H1 (cell line): ENCODE data around the gene PTPRG. TPM values are rescaled to one million over a fixed set of nuclear protein-coding genes. Genes with fewer than 3 reads are reported as not detected.

Source experiments
- CTCF ChIA-PET: fragments of 300-600 bp; sonication (Branson Sonifier 250); formaldehyde crosslinking; loops from one replicate; lab custom pipeline; 2021; ENCODE audit not compliant: partially characterized antibody; lab: Charles Lee
- POLR2A ChIA-PET: fragments of 300-600 bp; sonication (Branson Sonifier 250); formaldehyde crosslinking; loops from one replicate; lab custom pipeline; 2021; ENCODE audit warnings: inconsistent platforms; ENCODE audit not compliant: partially characterized antibody; lab: Charles Lee
- DNase-seq, 2 experiments: peaks; one replicate each; pipeline versions ENCODE4 v3.0.0 to v3.0.0-alpha.2; 2010 to 2022; ENCODE audit warnings: low spot score in 2 of 2, low read depth in 1 of 2, mixed read lengths in 1 of 2
- FAIRE-seq: peaks from 2 replicates; lab custom pipeline; 2011; peaks lifted over from hg19 to GRCh38; lab: Jason Lieb, UNC
- H2AFZ ChIP-seq: 2 replicates; pipeline ENCODE4 v1.8.1; 2012; ENCODE audit warnings: low read length, inconsistent platforms
- H2AK5ac ChIP-seq: 2 replicates; pipeline ENCODE4 v1.6.1; 2013; ENCODE audit warnings: low read depth, low read length
- H2BK120ac ChIP-seq: replicated peaks from 2 replicates; pipeline ENCODE3; 2013; ENCODE audit warnings: low read depth, low read length, inconsistent platforms
- H2BK12ac ChIP-seq: 2 replicates; pipeline ENCODE4 v1.6.1; 2013; ENCODE audit warnings: low read depth, low read length
- H2BK15ac ChIP-seq: 2 replicates; pipeline ENCODE4 v1.6.1; 2013; ENCODE audit warnings: low read length
- H2BK20ac ChIP-seq: 2 replicates; pipeline ENCODE4 v1.6.1; 2013; ENCODE audit warnings: low read length
- H2BK5ac ChIP-seq: 2 replicates; pipeline ENCODE4 v1.6.1; 2013; ENCODE audit warnings: low read depth, low read length
- H3K14ac ChIP-seq: 2 replicates; pipeline ENCODE4 v1.6.1; 2013; ENCODE audit warnings: inconsistent platforms; ENCODE audit not compliant: insufficient read length
- H3K18ac ChIP-seq: 2 replicates; pipeline ENCODE4 v1.6.1; 2013; ENCODE audit warnings: low read length; ENCODE audit errors: extremely low read depth
- H3K23ac ChIP-seq: 2 replicates; pipeline ENCODE4 v1.6.1; 2013; ENCODE audit warnings: inconsistent platforms; ENCODE audit not compliant: insufficient read length
- H3K23me2 ChIP-seq: 2 replicates; pipeline ENCODE4 v1.6.1; 2013; ENCODE audit warnings: low read depth, low read length
- H3K27ac ChIP-seq: 2 replicates; pipeline ENCODE4 v1.6.1; 2011; ENCODE audit warnings: low read depth, low read length, inconsistent platforms
- H3K27me3 ChIP-seq, 4 experiments: replicated peaks in 1 of 4; 1 replicate in 1 of 4; 2 replicates in 3 of 4; pipeline versions ENCODE4 v1.6.1 to v1.8.1; 2011 to 2013; ENCODE audit warnings: low read length in 3 of 4, mild to moderate bottlenecking in 3 of 4, inconsistent platforms in 2 of 4, mixed read lengths in 2 of 4, moderate library complexity in 1 of 4; ENCODE audit not compliant: control insufficient read depth in 3 of 4, insufficient read depth in 3 of 4; ENCODE audit errors: extremely low read depth in 1 of 4
- H3K36me3 ChIP-seq, 4 experiments: 2 replicates each; pipeline versions ENCODE4 v1.6.1 to v1.8.1; 2011 to 2013; ENCODE audit warnings: mild to moderate bottlenecking in 4 of 4, low read length in 3 of 4, moderate library complexity in 2 of 4, control low read depth in 1 of 4, inconsistent platforms in 1 of 4; ENCODE audit not compliant: insufficient read depth in 4 of 4, control insufficient read depth in 2 of 4
- H3K4ac ChIP-seq: replicated peaks from 2 replicates; pipeline ENCODE3; 2013; ENCODE audit warnings: low read length, low read depth, mixed read lengths, inconsistent platforms; ENCODE audit not compliant: insufficient read length
- H3K4me1 ChIP-seq, 4 experiments: replicated peaks in 1 of 4; 1 replicate in 1 of 4; 2 replicates in 3 of 4; pipeline versions ENCODE4 v1.6.1 to v1.8.1; 2011 to 2013; ENCODE audit warnings: low read length in 3 of 4, inconsistent platforms in 2 of 4, mixed read lengths in 1 of 4; ENCODE audit not compliant: insufficient read depth in 4 of 4, control insufficient read depth in 3 of 4
- H3K4me2 ChIP-seq, 2 experiments: 2 replicates each; pipeline versions ENCODE4 v1.6.1 to v1.8.1; 2011 to 2013; ENCODE audit warnings: low read depth in 2 of 2, low read length in 2 of 2, control low read depth in 1 of 2, inconsistent platforms in 1 of 2, mild to moderate bottlenecking in 1 of 2; ENCODE audit not compliant: insufficient read depth in 1 of 2
- H3K4me3 ChIP-seq, 4 experiments: fragments of 200-600, 300-600 bp in 1 of 4; sonication (generic), shearing (Covaris generic), sonication (Bioruptor Twin) in 1 of 4; 2 replicates each; pipeline versions ENCODE4 v1.5.1 to v1.8.1; 2011 to 2016; ENCODE audit warnings: low read length in 4 of 4, low read depth in 3 of 4, control low read depth in 2 of 4, inconsistent platforms in 2 of 4, mild to moderate bottlenecking in 2 of 4, mixed read lengths in 1 of 4, moderate library complexity in 1 of 4; ENCODE audit not compliant: insufficient read depth in 2 of 4; ENCODE audit errors: extremely low read depth in 1 of 4
- H3K56ac ChIP-seq: replicated peaks from 2 replicates; pipeline ENCODE3; 2013; ENCODE audit warnings: low read depth, mild to moderate bottlenecking, mixed read lengths, low read length, inconsistent platforms; ENCODE audit not compliant: insufficient read length
- H3K79me1 ChIP-seq: 2 replicates; pipeline ENCODE4 v1.6.1; 2013; ENCODE audit warnings: low read depth, low read length, control low read depth
- H3K79me2 ChIP-seq, 2 experiments: 2 replicates each; pipeline versions ENCODE4 v1.6.1 to v1.8.1; 2012 to 2013; ENCODE audit warnings: low read length in 2 of 2, mild to moderate bottlenecking in 2 of 2, inconsistent platforms in 1 of 2; ENCODE audit not compliant: insufficient read depth in 2 of 2, control insufficient read depth in 1 of 2
- H3K9ac ChIP-seq, 4 experiments: replicated peaks in 1 of 4; 1 replicate in 1 of 4; 2 replicates in 3 of 4; pipeline versions ENCODE4 v1.6.1 to v1.8.1; 2011 to 2013; ENCODE audit warnings: low read depth in 3 of 4, low read length in 3 of 4, control low read depth in 2 of 4, mild to moderate bottlenecking in 2 of 4, moderate library complexity in 2 of 4, inconsistent platforms in 1 of 4; ENCODE audit errors: extremely low read depth in 1 of 4
- H3K9me3 ChIP-seq, 2 experiments: 2 replicates each; pipeline versions ENCODE4 v1.6.1 to v1.8.1; 2012 to 2013; ENCODE audit warnings: mild to moderate bottlenecking in 2 of 2, moderate library complexity in 2 of 2, control low read depth in 1 of 2, inconsistent platforms in 1 of 2, low read depth in 1 of 2, low read length in 1 of 2, mixed read lengths in 1 of 2; ENCODE audit not compliant: insufficient read depth in 2 of 2
- H4K20me1 ChIP-seq, 2 experiments: replicated peaks in 1 of 2; 2 replicates each; pipeline versions ENCODE3 to v1.8.1; 2011 to 2013; ENCODE audit warnings: inconsistent platforms in 2 of 2, low read length in 2 of 2, mild to moderate bottlenecking in 1 of 2; ENCODE audit not compliant: insufficient read depth in 2 of 2, control insufficient read depth in 1 of 2
- H4K5ac ChIP-seq: 2 replicates; pipeline ENCODE4 v1.6.1; 2013; ENCODE audit warnings: low read length, low read depth, mixed read lengths, inconsistent platforms; ENCODE audit not compliant: insufficient read length
- H4K8ac ChIP-seq: 2 replicates; pipeline ENCODE4 v1.8.0; 2013; ENCODE audit warnings: mild to moderate bottlenecking, moderate library complexity, low read length, inconsistent platforms; ENCODE audit not compliant: insufficient read depth; ENCODE audit errors: extremely low read depth
- H4K91ac ChIP-seq: replicated peaks from 2 replicates; pipeline ENCODE3; 2013; ENCODE audit warnings: low read length, mixed read lengths, inconsistent platforms; ENCODE audit not compliant: insufficient read length
- CTBP2 ChIP-seq: IDR thresholded peaks from 2 replicates; pipeline ENCODE4 v1.7.0; 2011; ENCODE audit warnings: borderline replicate concordance, mild to moderate bottlenecking, moderate library complexity, mixed read lengths, low read length; ENCODE audit not compliant: insufficient read depth, insufficient read length
- WGBS, 2 experiments: shearing (Covaris generic) in 1 of 2; methylation state at CpG; one replicate each; pipeline versions ENCODE4 v1.1.6 to v1.1.7; 2013 to 2015; ENCODE audit warnings: low lambda C conversion rate in 2 of 2, mixed read lengths in 2 of 2, inconsistent platforms in 1 of 2, low coverage in 1 of 2, missing lambda C conversion rate in 1 of 2; ENCODE audit not compliant: insufficient replicate concordance in 2 of 2, insufficient coverage in 1 of 2, insufficient read length in 1 of 2; ENCODE audit errors: extremely low coverage in 1 of 2, missing lambda C conversion rate in 1 of 2; 5-methylcytosine and 5-hydroxymethylcytosine counted together
- polyA plus RNA-seq, 7 experiments: library from polyadenylated mRNA; depleted of rRNA in 3 of 7; stranded (reverse) in 5 of 7; unstranded in 2 of 7; fragments of >200 nt in 5 of 7; fragments of 200-250 nt in 2 of 7; gene quantifications; 1 replicate in 5 of 7; 2 replicates in 1 of 7; 4 replicates in 1 of 7; pipeline versions ENCODE4 v1.2.1 to v1.2.3, GENCODE V29; 2011 to 2013; ENCODE audit warnings: missing spikeins in 2 of 7, mixed read lengths in 2 of 7
- total RNA-seq: library from RNA; stranded (reverse); fragmentation: NEBNext Ultra II Directional; extraction: Animal tissue kit (Norgen Biotek cat#: 25700); gene quantifications from 2 replicates; pipeline ENCODE4 v1.2.1, GENCODE V29; 2021

Gene PTPRG
- total and polyA plus RNA-seq, 2 of the 8 experiments (the other 6 are each of a cell fraction or from before 2014, with no cell fraction given): 23.3 to 96.2 TPM

- no peaks in the 10 kb centered on the region for H3K36me3 ChIP-seq
- no peaks in the 10 kb centered on the region for H3K27me3 ChIP-seq
- peaks cover 0 to 12% (median 3%) of the 10 kb centered on the region in 4 experiments; a peak in 6 of 7 replicates for H3K4me1 ChIP-seq
- H2BK5ac ChIP-seq: no peak overlapping the region
- no peaks in the 10 kb centered on the region; the same call in none of the 2 replicates for H3K79me1 ChIP-seq
- no peak for TF ChIP-seq CTBP2
- no peak overlapping the region for H2BK20ac ChIP-seq
- H3K4ac ChIP-seq: no peak overlapping the region
- WGBS, 2 experiments: 82% methylated on average over 4 of the region's 4 CpGs; no CpG with 5 or more reads in 1 of the 2 experiments
- no peak overlapping the region for H3K18ac ChIP-seq
- H4K20me1 ChIP-seq: peaks cover 6 to 7% of the 10 kb centered on the region in 2 experiments
- H2AK5ac ChIP-seq: no peak overlapping the region
- H3K9me3 ChIP-seq: no peaks in the 10 kb centered on the region
- H2BK15ac ChIP-seq: no peak overlapping the region
- ChIA-PET POLR2A (no interaction called here), CTCF (interaction anchor here (0.7 to 1.4 kb wide), 3 partner anchors 14 to 143 kb away, joined by 3 to 4 read pairs (median 3); no protein-coding TSS in a partner anchor)
- H3K79me2 ChIP-seq: peaks cover 3 to 82% of the 10 kb centered on the region in 2 experiments; a peak in 3 of 4 replicates
- no peak overlapping the region for H3K27ac ChIP-seq
- H3K4me3 ChIP-seq: no peak overlapping the region
- H3K23ac ChIP-seq: no peak overlapping the region
- no peak overlapping the region for H4K8ac ChIP-seq
- no peak overlapping the region for H3K9ac ChIP-seq
- H2BK12ac ChIP-seq: no peak overlapping the region
- no peak overlapping the region for H4K5ac ChIP-seq
- H3K14ac ChIP-seq: no peak overlapping the region
- no peak overlapping the region for H3K4me2 ChIP-seq
- FAIRE-seq (no peak), DNase-seq (no peak)
- no peaks in the 10 kb centered on the region for H3K23me2 ChIP-seq
- H4K91ac ChIP-seq: no peak overlapping the region
- no peak overlapping the region for H3K56ac ChIP-seq
- H2AFZ ChIP-seq: no peak overlapping the region
- no peak overlapping the region for H2BK120ac ChIP-seq
Measured at GRCh38 chr3:61813636-61814035, 252.3 kb downstream of the PTPRG start.
